Right ventricle myocardium superior (tissue), 1 donor: ENCODE data around the gene H6PD. TPM values are rescaled to one million over a fixed set of nuclear protein-coding genes. Genes with fewer than 3 reads are reported as not detected.

Experiments used
- ATAC-seq: fragments of 200-7000 bp; cut with Tn5 transposase; one replicate; pipeline ENCODE4 v1.9.1; 2020; ENCODE audit warnings: mild to moderate bottlenecking; ENCODE audit not compliant: poor library complexity
- DNase-seq: peaks from one replicate; pipeline ENCODE4 v3.0.0-alpha.2; 2020
- intact Hi-C: fragments of 100-400 bp; cut with DNase I; formaldehyde crosslinking; loops from one replicate; pipeline ENCODE4 v1.11.2; 2022
- total RNA-seq: library from RNA; stranded (reverse); fragmentation: NEBNext Ultra II Directional; extraction: Animal tissue kit (Norgen Biotek cat#: 25700); gene quantifications from one replicate; pipeline ENCODE4 v1.2.1, GENCODE V29; 2021
- donor health status: DM: no; HTN: yes; CAD: no; lungs with severe emphysema.

H6PD gene
- total RNA-seq, 1 donor from 2014 or later = 20.9 TPM

GRCh38 chr1:9201401-9202239, 33.0 kb upstream of the H6PD start:
- DNase-seq = peak; percentile 55
- intact Hi-C loops = no loop called here
- ATAC-seq = peak; percentile 40

- intact Hi-C loops = no loop called here
- no peak for ATAC-seq
- no peak for DNase-seq
These were observed 32.2 kb upstream of the H6PD start for GRCh38 chr1:9202240-9202870.

DNA sequence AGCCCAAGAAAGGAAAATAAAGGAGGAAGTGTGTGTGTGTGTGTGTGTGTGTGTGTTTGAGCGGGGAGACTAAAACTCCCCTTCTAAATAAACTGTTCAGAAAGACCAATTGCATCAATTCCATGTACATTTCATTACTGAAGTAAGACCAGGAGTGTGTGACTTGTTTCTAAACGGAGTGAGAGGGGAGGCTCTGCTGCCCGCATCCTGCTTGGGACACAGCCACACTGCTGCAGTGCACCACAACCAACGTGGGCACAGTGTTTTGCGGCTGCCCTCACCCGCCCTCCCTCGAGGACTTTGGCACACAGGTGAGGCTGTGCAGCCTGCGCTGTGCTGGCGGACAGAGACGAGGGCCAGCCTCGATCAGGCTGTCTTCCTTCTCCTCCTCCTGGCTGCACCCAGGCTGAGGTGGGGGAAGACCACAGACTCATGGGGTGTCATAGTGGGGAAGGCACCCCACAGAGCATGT, 31.0 kb upstream of the H6PD start:
- no peak for DNase-seq

DNA sequence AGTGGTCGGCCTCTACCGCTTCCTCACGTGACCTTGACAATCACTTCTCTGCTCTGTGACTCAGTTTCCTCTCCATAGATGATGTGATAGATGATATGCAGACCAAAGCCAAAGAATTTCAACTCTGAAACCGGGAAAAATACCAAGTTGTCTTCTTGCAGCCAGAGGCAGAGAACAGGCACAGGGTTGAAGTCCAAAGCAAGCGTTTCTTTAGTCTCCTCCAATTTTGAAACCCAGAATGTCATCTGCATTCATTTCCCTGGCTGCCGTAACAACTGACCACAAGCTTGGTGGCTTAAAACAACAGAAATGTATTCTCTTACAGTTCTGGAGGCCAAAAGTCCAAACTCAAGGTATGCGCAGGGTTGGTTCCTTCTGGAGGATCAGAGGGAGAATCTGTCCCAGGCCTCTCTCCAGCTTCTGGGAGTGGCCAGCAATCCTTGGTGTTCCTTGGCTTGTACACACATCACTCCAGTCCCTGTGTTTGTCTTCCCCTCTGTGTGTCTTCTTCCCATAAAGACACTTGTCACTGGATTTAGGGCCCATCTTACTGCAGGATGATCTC, 30.3 kb upstream of the H6PD start:
- intact Hi-C loops = no loop called here
- ATAC-seq = no peak
- no peak for DNase-seq

More for the DNA sequence above, 31.0 kb upstream of the H6PD start:
- intact Hi-C loops = no loop called here
- ATAC-seq = no peak

- intact Hi-C loops = no loop called here
- no peak for ATAC-seq
These were observed 27.5 kb upstream of the H6PD start for GRCh38 chr1:9207086-9207485.

DNA sequence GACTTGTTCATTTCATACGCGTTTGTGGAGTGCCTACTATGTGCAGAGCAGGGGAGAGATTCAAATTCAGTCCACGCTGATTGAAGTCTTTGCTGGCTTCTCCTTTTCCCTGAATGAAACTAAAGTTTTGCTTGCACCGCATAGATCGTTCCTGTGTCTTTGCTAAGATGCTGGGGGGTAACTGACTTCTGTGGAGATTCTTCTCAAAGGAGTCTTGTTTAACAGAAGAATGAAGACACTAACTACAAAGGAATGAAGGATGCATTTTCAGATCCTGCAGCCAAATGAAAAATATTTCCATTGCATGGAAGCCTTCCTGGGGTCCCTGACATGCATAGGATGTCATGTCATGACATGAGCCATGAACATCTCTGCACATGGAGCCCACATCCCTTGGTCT, 26.9 kb upstream of the H6PD start:
- intact Hi-C loops = no loop called here
- no peak for DNase-seq

More at GRCh38 chr1:9207086-9207485, 27.5 kb upstream of the H6PD start:
- DNase-seq = no peak

DNA sequence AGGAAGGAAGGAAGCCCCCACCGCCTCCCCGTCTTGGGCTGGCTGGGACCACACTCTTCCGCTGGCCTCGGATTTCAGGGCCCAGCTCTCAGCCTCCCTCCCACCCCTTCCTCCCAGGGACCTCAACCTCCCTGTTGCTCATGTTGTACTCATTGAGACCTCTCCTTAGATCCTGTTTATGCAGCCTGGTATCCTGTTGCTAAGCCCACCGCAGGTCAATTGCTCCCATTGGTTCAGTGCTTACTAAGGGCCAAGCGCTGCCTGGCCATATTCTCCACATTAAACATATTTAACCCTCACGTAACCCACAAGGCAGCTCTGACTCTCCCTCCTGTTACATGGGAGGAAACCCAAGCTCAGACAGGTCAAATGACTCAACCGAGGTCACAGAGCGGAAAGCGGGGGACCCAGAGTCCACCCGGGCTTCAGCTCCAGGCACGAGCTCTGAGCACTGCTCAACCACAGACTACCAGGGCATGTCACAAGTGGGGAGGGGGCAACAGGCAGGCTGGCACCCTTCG, 23.2 kb upstream of the H6PD start:
- no peak for ATAC-seq

More for the DNA sequence above, 26.9 kb upstream of the H6PD start:
- ATAC-seq = no peak

DNA sequence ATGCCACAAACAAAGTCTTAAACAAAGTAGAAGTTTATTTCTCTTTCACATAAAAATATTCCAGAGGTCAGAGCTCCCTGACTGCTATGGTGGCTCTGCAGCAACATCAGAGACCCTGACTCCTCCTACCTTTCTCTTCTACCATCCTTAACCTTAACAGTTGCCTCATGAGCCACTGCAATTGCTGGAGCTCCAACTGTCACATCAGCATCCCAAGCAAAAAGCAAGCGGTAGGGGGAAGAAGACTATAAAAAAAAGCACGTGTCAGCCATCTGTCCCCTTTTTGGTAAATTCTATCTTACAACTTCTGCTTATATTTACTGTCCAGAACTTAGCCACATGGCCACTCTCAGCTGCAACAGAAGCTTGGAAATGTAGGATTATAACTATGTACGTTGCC, 21.8 kb upstream of the H6PD start:
- DNase-seq = no peak
- intact Hi-C loops = no loop called here
- no peak for ATAC-seq

More for the DNA sequence above, 23.2 kb upstream of the H6PD start:
- DNase-seq = no peak
- intact Hi-C loops = no loop called here

DNA sequence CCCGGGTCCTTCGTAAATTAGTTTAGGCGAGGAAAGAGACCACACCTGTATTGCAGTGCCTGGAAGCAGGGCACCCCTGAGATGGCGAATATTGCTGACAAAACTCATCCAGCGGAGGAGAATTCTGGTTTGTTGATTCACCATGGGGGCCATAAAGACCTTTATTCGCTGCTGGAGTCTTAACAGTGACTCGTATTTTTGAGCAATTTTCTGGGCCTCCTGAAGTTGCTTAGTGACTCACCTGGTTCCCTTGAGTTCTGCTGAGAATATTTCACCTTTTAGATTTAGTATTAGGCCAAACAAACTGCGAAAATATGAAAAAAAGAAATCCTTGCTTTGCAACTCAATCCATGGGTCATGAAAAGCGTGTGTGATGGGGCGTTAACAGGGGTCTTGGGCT, 20.6 kb upstream of the H6PD start:
- DNase-seq (no peak), ATAC-seq (no peak)

GRCh38 chr1:9218917-9219316, 15.7 kb upstream of the H6PD start:
- intact Hi-C loops = no loop called here
- ATAC-seq (no peak), DNase-seq (no peak)

More for the DNA sequence above, 20.6 kb upstream of the H6PD start:
- intact Hi-C loops = no loop called here

DNA sequence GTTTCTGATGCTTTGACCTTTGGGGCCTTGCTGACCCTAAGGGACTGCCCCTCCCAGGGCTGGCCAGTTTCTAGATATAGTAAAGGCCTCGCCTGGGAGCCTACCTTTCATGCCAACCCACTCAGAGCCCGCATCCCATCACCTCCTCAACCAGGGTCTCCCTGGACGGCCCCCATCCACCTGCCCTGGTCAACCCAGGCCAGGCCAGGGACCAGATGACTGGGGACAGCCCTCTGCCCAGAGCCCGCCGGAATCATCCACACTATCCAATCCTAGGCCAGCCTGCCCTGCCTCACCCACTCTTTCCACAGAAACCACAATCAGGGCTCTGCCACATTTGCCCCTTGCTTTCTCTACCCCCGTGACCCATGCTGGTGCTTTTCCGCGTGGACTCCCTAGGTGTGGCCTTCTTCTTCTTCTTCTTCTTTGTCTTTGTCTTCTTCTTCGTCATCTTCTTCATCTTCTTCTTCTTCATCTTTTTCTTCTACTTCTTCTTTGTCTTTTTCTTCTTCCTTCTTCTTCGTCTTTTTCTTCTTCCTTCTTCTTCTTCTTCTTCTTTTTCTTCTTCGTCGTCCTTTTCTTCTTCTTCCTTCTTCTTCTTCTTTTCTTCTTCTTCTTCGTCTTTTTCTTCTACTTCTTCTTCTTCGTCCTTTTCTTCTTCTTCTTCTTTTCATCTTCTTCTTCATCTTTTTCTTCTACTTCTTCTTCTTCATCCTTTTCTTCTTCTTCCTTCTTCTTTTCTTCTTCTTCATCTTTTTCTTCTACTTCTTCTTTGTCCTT, 11.5 kb upstream of the H6PD start:
- ATAC-seq (no peak), DNase-seq (no peak)
- intact Hi-C loops = no loop called here

GRCh38 chr1:9224664-9225410, 9.7 kb upstream of the H6PD start:
- no peak for ATAC-seq
- intact Hi-C loops = no loop called here
- no peak for DNase-seq

DNA sequence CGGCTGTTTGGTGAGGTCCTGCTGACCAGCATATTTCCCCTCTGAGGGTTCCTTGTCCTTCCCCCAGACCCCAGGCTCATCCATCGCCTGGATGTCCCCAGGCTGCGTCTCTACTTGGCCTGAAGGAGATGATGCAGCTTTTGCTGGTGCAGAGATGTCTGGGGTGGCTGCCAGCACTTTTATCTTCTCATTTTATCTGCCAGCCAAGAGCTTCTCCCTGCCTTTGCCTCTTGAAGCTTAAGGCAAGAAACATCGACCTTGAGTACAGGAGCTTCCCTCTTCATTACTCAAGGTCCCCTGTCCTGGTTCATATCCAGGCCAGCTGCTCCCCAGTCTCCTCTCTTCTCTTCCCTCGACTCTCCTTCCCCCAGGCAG, 9.2 kb upstream of the H6PD start:
- intact Hi-C loops = no loop called here
- ATAC-seq (no peak), DNase-seq (no peak)

GRCh38 chr1:9228609-9229008, 6.0 kb upstream of the H6PD start:
- intact Hi-C loops = no loop called here

DNA sequence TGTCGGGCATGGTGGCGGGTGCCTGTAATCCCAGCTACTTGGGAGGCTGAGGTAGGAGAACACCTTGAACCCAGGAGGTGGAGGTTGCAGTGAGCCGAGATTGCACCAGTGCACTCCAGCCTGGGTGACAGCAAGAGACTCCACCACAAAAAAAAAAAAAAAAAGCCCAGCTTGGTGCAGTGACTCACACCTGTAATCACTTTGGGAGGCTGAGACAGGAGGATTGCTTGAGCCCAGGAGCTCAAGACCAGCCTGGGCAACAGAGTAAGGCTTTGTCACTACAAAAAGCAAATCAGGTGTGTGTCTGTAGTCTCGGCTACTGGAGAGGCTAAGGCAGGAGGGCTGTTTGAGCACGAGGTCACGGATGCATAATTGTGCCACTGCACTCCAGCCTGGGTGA, 5.0 kb upstream of the H6PD start:
- intact Hi-C loops = no loop called here
- no peak for DNase-seq

More at GRCh38 chr1:9228609-9229008, 6.0 kb upstream of the H6PD start:
- no peak for ATAC-seq
- DNase-seq = no peak

DNA sequence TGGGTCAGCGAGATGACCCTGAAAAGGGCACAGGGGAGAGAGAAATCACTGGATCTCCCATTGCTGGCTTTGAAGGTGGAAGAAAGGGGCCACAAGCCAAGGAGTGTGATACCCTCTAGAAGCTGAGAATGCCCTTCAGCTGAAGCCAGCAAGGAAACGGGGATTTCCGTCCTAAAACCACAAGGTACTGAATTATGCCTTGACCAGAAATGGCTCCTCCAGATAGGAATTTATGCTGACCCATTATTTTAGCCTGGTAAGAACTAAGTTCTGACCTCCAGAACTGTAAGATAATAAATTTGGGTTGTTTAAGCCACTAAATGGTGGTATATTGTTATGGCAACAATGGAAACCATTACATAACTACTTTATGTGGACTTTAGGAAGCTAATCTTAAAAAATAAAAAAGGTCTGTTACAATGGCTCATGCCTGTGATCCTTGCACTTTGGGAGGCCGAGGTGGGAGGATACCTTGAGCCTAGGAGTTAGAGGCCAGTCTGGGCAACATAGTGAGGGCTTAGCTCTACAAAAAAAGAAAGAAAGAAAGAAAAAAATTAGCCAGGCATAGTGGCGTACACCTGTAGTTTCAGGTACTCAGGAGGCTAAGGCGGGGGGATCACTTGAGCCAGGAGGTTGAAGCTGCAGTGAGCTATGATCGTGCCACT, 3.6 kb upstream of the H6PD start:
- ATAC-seq = no peak
- intact Hi-C loops = no loop called here
- DNase-seq = no peak

More for the DNA sequence above, 5.0 kb upstream of the H6PD start:
- ATAC-seq = no peak

GRCh38 chr1:9231648-9232332, 2.8 kb upstream of the H6PD start:
- DNase-seq = no peak
- intact Hi-C loops = no loop called here
- ATAC-seq = no peak
